ENCODE results near the gene ELF5.

DNA sequence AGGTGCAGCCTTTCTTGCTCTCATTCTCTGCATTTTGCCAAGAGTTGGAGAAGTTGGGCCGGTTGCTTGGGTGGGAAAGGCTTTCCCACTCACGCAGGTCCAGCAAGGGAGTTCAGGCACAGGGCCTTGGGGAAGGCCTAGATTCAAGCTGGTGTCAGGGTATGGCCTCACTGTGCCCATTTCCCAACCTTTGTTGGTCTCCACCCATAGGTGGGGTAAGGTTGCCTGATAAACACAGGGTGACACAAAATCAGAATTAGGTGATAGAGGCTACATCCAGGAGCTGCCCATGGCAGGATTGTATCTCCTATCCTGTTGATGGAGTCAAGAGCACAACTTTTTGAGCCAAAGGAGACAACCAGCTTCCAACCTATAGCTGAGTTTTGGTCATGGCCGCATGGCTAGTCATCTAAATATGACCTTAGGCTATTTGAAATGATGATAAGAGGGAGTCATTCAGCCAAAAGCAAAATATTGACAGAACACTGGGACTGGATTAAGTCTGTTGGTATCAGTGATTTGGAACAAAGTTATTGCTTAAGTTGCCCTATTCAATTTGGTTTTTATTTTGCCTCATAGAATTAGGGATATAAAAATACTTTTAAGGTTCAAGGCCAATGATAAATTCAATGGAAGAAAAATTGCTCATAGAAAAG, 54.0 kb downstream of the ELF5 start:
- TF ChIP-seq CTCF (conservative IDR thresholded peaks at IDR 0.05; ENCODE audit: low read length): no peak
- TF ChIP-seq EZH2phosphoT487 (IDR thresholded peaks at IDR 0.05; ENCODE audit: borderline replicate concordance, low read depth, low read length): no peak
